ENCODE results near the gene PHACTR4. TPM values are rescaled to one million over a fixed set of nuclear protein-coding genes. Genes with fewer than 3 reads are reported as not detected.
A peak's percentile ranks its signal among the peaks of the same experiment; 100 is the strongest.

Gene PHACTR4
- total RNA-seq, 1 experiment from 2014 or later, result 52.9 TPM

DNA sequence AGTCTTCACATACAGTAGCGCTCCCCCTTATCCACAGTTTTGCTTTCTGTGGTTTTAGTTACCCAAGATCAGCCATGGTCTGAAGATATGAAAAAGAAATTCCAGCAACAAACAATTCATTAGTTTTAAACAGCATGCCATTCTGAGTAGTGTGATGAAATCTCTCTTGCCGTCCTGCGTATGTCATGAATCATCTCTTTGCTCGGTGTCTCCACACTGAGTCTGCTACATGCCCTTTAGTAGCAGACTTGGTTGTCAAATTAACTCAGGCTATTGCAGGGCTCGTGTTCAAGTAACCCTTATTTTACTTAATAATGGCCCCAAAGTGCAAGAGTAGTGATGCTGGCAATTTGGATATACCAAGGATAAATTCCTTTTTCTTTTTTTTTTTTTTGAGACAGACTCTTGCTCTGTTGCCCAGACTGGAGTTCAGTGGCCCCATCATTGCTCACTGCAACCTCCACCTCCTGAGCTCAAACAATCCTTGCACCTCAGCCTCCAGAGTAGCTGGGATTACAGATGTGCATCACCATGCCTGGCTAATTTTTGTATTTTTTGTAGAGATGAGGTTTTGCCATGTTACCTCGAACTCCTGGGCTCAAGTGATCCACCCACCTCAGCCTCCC lies 22.6 kb downstream of the PHACTR4 start:
- H3K9me3 Mint-ChIP-seq, result no peaks in the 10 kb centered on the region
- peaks cover 9% of the 10 kb centered on the region; the same call in 1 of the 2 replicates for H3K36me3 Mint-ChIP-seq
- H3K4me3 Mint-ChIP-seq, result no peak overlapping the region
- H3K4me1 Mint-ChIP-seq, result peaks cover 2% of the 10 kb centered on the region; the same call in 1 of the 2 replicates
- ATAC-seq (no peak), DNase-seq (ENCODE audit: low spot score) (no peak)
- H3K27ac Mint-ChIP-seq, result peak overlapping the region; percentile 92
- POLR2A ChIA-PET, result no interaction called here
- H3K27me3 Mint-ChIP-seq (ENCODE audit: low read depth), result no peaks in the 10 kb centered on the region
- TF ChIP-seq, protein P1, sequence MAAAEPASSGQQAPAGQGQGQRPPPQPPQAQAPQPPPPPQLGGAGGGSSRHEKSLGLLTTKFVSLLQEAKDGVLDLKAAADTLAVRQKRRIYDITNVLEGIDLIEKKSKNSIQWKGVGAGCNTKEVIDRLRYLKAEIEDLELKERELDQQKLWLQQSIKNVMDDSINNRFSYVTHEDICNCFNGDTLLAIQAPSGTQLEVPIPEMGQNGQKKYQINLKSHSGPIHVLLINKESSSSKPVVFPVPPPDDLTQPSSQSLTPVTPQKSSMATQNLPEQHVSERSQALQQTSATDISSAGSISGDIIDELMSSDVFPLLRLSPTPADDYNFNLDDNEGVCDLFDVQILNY (CRISPR knock-in tag; IDR thresholded peaks at IDR 0.05), result no peak
- TF ChIP-seq FOXJ3 (CRISPR knock-in tag; IDR thresholded peaks at IDR 0.05; ENCODE audit: borderline replicate concordance) (no peak), SMAD3 (CRISPR knock-in tag; IDR thresholded peaks at IDR 0.05; ENCODE audit: borderline replicate concordance) (no peak)
- TF ChIP-seq, protein P2, sequence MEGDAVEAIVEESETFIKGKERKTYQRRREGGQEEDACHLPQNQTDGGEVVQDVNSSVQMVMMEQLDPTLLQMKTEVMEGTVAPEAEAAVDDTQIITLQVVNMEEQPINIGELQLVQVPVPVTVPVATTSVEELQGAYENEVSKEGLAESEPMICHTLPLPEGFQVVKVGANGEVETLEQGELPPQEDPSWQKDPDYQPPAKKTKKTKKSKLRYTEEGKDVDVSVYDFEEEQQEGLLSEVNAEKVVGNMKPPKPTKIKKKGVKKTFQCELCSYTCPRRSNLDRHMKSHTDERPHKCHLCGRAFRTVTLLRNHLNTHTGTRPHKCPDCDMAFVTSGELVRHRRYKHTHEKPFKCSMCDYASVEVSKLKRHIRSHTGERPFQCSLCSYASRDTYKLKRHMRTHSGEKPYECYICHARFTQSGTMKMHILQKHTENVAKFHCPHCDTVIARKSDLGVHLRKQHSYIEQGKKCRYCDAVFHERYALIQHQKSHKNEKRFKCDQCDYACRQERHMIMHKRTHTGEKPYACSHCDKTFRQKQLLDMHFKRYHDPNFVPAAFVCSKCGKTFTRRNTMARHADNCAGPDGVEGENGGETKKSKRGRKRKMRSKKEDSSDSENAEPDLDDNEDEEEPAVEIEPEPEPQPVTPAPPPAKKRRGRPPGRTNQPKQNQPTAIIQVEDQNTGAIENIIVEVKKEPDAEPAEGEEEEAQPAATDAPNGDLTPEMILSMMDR (IDR thresholded peaks at IDR 0.05), result no peak
- CTCF ChIA-PET, result interaction anchor here (0.6 kb wide), 1 partner anchor 211 kb away, joined by 4 read pairs; no protein-coding TSS in a partner anchor

DNA sequence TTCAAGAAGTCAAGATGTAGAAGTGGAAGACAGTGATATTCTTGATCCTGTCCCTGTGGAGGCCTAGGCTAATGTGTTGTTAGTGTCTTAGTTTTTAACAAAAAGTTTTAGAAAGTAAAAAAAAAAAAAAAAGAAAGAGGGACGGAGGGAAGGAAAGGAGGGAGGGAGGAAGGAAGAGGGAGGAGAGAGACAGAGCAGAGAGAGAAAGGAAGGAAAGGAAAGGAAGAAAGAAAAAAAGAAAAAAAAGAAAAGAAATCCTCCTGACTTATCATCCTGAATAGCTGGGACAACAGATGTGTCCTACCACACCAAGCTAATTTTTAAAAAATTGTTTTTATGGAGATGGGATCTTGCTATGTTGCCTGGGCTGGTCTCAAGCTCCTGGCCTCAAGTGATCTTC lies 24.6 kb downstream of the PHACTR4 start:
- no peak for ATAC-seq
- TF ChIP-seq, protein P3, sequence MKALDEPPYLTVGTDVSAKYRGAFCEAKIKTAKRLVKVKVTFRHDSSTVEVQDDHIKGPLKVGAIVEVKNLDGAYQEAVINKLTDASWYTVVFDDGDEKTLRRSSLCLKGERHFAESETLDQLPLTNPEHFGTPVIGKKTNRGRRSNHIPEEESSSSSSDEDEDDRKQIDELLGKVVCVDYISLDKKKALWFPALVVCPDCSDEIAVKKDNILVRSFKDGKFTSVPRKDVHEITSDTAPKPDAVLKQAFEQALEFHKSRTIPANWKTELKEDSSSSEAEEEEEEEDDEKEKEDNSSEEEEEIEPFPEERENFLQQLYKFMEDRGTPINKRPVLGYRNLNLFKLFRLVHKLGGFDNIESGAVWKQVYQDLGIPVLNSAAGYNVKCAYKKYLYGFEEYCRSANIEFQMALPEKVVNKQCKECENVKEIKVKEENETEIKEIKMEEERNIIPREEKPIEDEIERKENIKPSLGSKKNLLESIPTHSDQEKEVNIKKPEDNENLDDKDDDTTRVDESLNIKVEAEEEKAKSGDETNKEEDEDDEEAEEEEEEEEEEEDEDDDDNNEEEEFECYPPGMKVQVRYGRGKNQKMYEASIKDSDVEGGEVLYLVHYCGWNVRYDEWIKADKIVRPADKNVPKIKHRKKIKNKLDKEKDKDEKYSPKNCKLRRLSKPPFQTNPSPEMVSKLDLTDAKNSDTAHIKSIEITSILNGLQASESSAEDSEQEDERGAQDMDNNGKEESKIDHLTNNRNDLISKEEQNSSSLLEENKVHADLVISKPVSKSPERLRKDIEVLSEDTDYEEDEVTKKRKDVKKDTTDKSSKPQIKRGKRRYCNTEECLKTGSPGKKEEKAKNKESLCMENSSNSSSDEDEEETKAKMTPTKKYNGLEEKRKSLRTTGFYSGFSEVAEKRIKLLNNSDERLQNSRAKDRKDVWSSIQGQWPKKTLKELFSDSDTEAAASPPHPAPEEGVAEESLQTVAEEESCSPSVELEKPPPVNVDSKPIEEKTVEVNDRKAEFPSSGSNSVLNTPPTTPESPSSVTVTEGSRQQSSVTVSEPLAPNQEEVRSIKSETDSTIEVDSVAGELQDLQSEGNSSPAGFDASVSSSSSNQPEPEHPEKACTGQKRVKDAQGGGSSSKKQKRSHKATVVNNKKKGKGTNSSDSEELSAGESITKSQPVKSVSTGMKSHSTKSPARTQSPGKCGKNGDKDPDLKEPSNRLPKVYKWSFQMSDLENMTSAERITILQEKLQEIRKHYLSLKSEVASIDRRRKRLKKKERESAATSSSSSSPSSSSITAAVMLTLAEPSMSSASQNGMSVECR (CRISPR knock-in tag; IDR thresholded peaks at IDR 0.05; ENCODE audit: borderline replicate concordance), result no peak
- TF ChIP-seq NFATC4 (CRISPR knock-in tag; IDR thresholded peaks at IDR 0.05) (no peak), GABPB1 (CRISPR knock-in tag; IDR thresholded peaks at IDR 0.05) (no peak), HMGA2 (CRISPR knock-in tag; IDR thresholded peaks at IDR 0.05) (no peak), ZNF423 (CRISPR knock-in tag; IDR thresholded peaks at IDR 0.05) (no peak), ETV6 (CRISPR knock-in tag; IDR thresholded peaks at IDR 0.05) (no peak), KAT7 (CRISPR knock-in tag; IDR thresholded peaks at IDR 0.05; ENCODE audit: borderline replicate concordance) (no peak), SMAD4 (CRISPR knock-in tag; IDR thresholded peaks at IDR 0.05) (no peak), IRF2 (CRISPR knock-in tag; IDR thresholded peaks at IDR 0.05; ENCODE audit: borderline replicate concordance, low read depth) (no peak)
- TF ChIP-seq, protein P4, sequence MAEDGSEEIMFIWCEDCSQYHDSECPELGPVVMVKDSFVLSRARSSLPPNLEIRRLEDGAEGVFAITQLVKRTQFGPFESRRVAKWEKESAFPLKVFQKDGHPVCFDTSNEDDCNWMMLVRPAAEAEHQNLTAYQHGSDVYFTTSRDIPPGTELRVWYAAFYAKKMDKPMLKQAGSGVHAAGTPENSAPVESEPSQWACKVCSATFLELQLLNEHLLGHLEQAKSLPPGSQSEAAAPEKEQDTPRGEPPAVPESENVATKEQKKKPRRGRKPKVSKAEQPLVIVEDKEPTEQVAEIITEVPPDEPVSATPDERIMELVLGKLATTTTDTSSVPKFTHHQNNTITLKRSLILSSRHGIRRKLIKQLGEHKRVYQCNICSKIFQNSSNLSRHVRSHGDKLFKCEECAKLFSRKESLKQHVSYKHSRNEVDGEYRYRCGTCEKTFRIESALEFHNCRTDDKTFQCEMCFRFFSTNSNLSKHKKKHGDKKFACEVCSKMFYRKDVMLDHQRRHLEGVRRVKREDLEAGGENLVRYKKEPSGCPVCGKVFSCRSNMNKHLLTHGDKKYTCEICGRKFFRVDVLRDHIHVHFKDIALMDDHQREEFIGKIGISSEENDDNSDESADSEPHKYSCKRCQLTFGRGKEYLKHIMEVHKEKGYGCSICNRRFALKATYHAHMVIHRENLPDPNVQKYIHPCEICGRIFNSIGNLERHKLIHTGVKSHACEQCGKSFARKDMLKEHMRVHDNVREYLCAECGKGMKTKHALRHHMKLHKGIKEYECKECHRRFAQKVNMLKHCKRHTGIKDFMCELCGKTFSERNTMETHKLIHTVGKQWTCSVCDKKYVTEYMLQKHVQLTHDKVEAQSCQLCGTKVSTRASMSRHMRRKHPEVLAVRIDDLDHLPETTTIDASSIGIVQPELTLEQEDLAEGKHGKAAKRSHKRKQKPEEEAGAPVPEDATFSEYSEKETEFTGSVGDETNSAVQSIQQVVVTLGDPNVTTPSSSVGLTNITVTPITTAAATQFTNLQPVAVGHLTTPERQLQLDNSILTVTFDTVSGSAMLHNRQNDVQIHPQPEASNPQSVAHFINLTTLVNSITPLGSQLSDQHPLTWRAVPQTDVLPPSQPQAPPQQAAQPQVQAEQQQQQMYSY (CRISPR knock-in tag; IDR thresholded peaks at IDR 0.05), result no peak
- TF ChIP-seq, protein P5, sequence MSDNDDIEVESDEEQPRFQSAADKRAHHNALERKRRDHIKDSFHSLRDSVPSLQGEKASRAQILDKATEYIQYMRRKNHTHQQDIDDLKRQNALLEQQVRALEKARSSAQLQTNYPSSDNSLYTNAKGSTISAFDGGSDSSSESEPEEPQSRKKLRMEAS (CRISPR knock-in tag; IDR thresholded peaks at IDR 0.05), result no peak
- TF ChIP-seq, protein P6, sequence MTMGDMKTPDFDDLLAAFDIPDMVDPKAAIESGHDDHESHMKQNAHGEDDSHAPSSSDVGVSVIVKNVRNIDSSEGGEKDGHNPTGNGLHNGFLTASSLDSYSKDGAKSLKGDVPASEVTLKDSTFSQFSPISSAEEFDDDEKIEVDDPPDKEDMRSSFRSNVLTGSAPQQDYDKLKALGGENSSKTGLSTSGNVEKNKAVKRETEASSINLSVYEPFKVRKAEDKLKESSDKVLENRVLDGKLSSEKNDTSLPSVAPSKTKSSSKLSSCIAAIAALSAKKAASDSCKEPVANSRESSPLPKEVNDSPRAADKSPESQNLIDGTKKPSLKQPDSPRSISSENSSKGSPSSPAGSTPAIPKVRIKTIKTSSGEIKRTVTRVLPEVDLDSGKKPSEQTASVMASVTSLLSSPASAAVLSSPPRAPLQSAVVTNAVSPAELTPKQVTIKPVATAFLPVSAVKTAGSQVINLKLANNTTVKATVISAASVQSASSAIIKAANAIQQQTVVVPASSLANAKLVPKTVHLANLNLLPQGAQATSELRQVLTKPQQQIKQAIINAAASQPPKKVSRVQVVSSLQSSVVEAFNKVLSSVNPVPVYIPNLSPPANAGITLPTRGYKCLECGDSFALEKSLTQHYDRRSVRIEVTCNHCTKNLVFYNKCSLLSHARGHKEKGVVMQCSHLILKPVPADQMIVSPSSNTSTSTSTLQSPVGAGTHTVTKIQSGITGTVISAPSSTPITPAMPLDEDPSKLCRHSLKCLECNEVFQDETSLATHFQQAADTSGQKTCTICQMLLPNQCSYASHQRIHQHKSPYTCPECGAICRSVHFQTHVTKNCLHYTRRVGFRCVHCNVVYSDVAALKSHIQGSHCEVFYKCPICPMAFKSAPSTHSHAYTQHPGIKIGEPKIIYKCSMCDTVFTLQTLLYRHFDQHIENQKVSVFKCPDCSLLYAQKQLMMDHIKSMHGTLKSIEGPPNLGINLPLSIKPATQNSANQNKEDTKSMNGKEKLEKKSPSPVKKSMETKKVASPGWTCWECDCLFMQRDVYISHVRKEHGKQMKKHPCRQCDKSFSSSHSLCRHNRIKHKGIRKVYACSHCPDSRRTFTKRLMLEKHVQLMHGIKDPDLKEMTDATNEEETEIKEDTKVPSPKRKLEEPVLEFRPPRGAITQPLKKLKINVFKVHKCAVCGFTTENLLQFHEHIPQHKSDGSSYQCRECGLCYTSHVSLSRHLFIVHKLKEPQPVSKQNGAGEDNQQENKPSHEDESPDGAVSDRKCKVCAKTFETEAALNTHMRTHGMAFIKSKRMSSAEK (CRISPR knock-in tag; IDR thresholded peaks at IDR 0.05; ENCODE audit: borderline replicate concordance), result no peak
- TF ChIP-seq, protein P7, sequence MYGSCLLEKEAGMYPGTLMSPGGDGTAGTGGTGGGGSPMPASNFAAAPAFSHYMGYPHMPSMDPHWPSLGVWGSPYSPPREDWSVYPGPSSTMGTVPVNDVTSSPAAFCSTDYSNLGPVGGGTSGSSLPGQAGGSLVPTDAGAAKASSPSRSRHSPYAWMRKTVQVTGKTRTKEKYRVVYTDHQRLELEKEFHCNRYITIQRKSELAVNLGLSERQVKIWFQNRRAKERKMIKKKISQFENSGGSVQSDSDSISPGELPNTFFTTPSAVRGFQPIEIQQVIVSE (CRISPR knock-in tag; IDR thresholded peaks at IDR 0.05; ENCODE audit: borderline replicate concordance), result no peak

More for the DNA sequence above, 24.6 kb downstream of the PHACTR4 start:
- ChIA-PET POLR2A (interaction anchor here (0.7 kb wide), 1 partner anchor 363 kb away, joined by 8 read pairs; no protein-coding TSS in a partner anchor), CTCF (no interaction called here)
- peak overlapping the region; percentile 41; the same call in 1 of the 2 replicates for H3K27ac Mint-ChIP-seq
- H3K4me3 Mint-ChIP-seq, result no peak overlapping the region
- peaks cover 2% of the 10 kb centered on the region; the same call in 1 of the 2 replicates for H3K4me1 Mint-ChIP-seq
- H3K9me3 Mint-ChIP-seq, result no peaks in the 10 kb centered on the region
- no peaks in the 10 kb centered on the region for H3K27me3 Mint-ChIP-seq (ENCODE audit: low read depth)
- peaks cover 11% of the 10 kb centered on the region; the same call in 1 of the 2 replicates for H3K36me3 Mint-ChIP-seq
- DNase-seq (ENCODE audit: low spot score), result no peak
